Upper lobe of left lung (tissue), 6 donors: ENCODE data around the gene KIAA1217. TPM values are rescaled to one million over a fixed set of nuclear protein-coding genes. Genes with fewer than 3 reads are reported as not detected.

ENCODE experiments used
- ATAC-seq, 2 donors: fragments of 200-7000 bp; cut with Tn5 transposase; one replicate each; pipeline ENCODE4 v1.9.1; 2022; ENCODE audit warnings: mild to moderate bottlenecking in 2 of 2, moderate library complexity in 2 of 2; ENCODE audit not compliant: low FRiP score in 2 of 2
- DNase-seq, 2 donors: peaks; one replicate each; pipeline ENCODE4 v3.0.0-alpha.2; 2019 to 2020
- H3K27ac ChIP-seq, 4 donors: fragments of 200-600 bp; sonication (generic); one replicate each; pipeline ENCODE4 v1.5.1; 2016 to 2019
- H3K27me3 ChIP-seq, 4 donors: fragments of 200-600 bp; sonication (generic); one replicate each; pipeline ENCODE4 v1.5.1; 2017 to 2019
- H3K36me3 ChIP-seq, 4 donors: fragments of 200-600 bp; sonication (generic); one replicate each; pipeline ENCODE4 v1.5.1; 2016 to 2019
- H3K4me1 ChIP-seq, 4 donors: fragments of 200-600 bp; sonication (generic); one replicate each; pipeline ENCODE4 v1.5.1; 2018 to 2019
- H3K4me3 ChIP-seq, 4 donors: fragments of 200-600 bp; sonication (generic); one replicate each; pipeline ENCODE4 v1.5.1; 2017 to 2019; ENCODE audit warnings: mild to moderate bottlenecking in 2 of 4, moderate library complexity in 1 of 4
- H3K9me3 ChIP-seq, 4 donors: fragments of 200-600 bp; sonication (generic); one replicate each; pipeline ENCODE4 v1.5.1; 2018 to 2019
- CTCF ChIP-seq, 6 experiments: fragments of 450-650 bp in 4 of 6; fragments of 200-600 bp in 2 of 6; sonication (generic) in 2 of 6; IDR thresholded peaks; one replicate each; pipeline ENCODE4 v1.5.1; 2016 to 2019; ENCODE audit warnings: antibody characterized with exemption in 6 of 6
- EP300 ChIP-seq, 4 donors: sonication (generic); formaldehyde crosslinking; IDR thresholded peaks; one replicate each; pipeline ENCODE4 v1.5.1; 2017; ENCODE audit warnings: antibody characterized with exemption in 4 of 4, control low read depth in 2 of 4
- POLR2A ChIP-seq, 4 donors: fragments of 450-650 bp; IDR thresholded peaks; one replicate each; pipeline ENCODE4 v1.5.1; 2016 to 2017; ENCODE audit warnings: antibody characterized with exemption in 4 of 4, mild to moderate bottlenecking in 2 of 4
- POLR2AphosphoS5 ChIP-seq, 2 donors: sonication (generic); formaldehyde crosslinking; IDR thresholded peaks; one replicate each; pipeline ENCODE4 v1.5.1; 2017; ENCODE audit warnings: antibody characterized with exemption in 2 of 2
- whole genome bisulfite sequencing, 2 donors: methylation state at CpG; one replicate each; pipeline ENCODE4 v1.1.5; 2017 to 2018; 5-methylcytosine and 5-hydroxymethylcytosine counted together
- total RNA-seq, 6 donors: library from RNA; depleted of rRNA in 4 of 6; stranded (reverse); fragments of >200 nt in 4 of 6; gene quantifications; one replicate each; pipeline versions ENCODE4 v1.1.0 to v1.2.1, GENCODE V29; 2016 to 2021
- donor health status: DM: no; HTN: no; CAD: no; lungs with moderate emphysema.
- donor health status: DM: no; HTN: yes; CAD: no; lungs with severe emphysema.

Gene KIAA1217
- total RNA-seq, 6 donors from 2014 or later = 18.4 to 109 (median 41.0) TPM

DNA sequence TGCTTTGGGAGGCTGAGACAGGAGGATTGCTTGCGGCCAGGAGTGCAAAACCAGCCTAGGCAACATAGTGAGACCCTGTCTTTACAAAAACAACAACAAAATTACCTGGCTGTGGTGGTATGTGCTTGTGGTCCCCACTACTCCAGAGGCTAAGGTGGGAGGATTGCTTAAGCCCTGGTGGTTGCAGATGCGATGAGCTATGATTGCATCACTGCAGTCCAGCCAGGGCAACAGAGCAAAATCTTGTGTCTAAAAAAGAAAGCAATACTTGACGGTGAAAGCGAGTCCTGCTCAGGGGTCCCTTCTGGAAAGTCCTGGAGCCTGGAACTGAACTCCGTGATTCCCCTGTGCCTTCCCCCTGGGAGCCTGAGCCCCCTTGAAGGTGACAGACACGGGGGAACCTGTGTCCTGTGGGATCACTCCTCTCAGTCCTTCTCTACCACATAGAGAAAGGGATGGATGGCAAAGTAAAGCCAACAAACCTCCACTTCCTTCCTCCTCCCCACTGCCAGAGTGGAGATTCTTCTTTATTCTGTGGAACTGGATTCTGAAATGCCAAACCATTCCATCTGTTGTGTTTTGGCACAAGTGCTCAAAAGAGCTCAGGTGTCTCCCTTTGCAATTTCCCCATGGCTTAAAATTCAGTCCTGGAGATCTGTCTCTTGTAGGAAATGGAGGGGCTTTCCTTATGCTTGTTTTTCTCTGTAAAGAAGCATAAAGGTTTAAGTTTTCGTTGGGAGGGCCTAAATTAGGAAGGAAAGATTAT is 50.6 kb downstream of the KIAA1217 start:
- Histone ChIP-seq H3K9me3 (no peaks in the 10 kb centered on the region), H3K27ac (peak overlapping the region in 1 of 4 donors; percentile 23), H3K4me1 (peaks cover 0 to 13% (median 5%) of the 10 kb centered on the region in 4 donors), H3K36me3 (no peaks in the 10 kb centered on the region), H3K27me3 (no peaks in the 10 kb centered on the region), H3K4me3 (no peak overlapping the region)
- WGBS, 2 donors = 78 to 87% methylated on average over 5 to 7 of the region's 7 CpGs
- DNase-seq (no peak), ATAC-seq (no peak)
- TF ChIP-seq CTCF (IDR thresholded peaks at IDR 0.05) (no peak), EP300 (IDR thresholded peaks at IDR 0.05) (no peak), POLR2A (IDR thresholded peaks at IDR 0.05) (no peak), POLR2AphosphoS5 (IDR thresholded peaks at IDR 0.05) (no peak)

DNA sequence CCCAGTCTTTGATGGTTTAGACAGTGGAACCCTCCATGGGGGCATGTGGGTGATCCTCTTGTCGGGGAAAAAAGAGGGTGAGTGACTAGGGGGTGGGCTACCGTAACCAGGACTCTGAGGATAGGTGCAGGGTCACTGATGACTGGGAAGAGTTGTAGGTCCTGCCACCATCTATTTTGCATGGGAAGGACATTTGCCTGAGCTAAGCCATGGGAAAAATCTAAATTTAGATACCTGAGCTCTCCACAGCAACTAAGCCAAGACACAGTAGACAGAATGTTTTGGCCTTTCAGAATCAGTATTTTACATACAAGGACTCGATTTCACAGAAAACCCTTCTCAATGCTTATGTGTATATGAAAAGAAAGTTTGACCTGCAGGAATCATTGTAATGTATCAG is 52.7 kb downstream of the KIAA1217 start:
- Histone ChIP-seq H3K27me3 (no peaks in the 10 kb centered on the region), H3K36me3 (no peaks in the 10 kb centered on the region), H3K4me1 (peaks cover 0 to 16% (median 2%) of the 10 kb centered on the region in 4 donors), H3K27ac (peak overlapping the region in 2 of 4 donors; percentile 1 to 57), H3K4me3 (no peak overlapping the region), H3K9me3 (no peaks in the 10 kb centered on the region)
- DNase-seq (no peak), ATAC-seq (no peak)
- WGBS, 2 donors = 88 to 89% methylated on average over 3 of the region's 3 CpGs
- TF ChIP-seq EP300 (IDR thresholded peaks at IDR 0.05) (no peak), POLR2A (IDR thresholded peaks at IDR 0.05) (no peak), POLR2AphosphoS5 (IDR thresholded peaks at IDR 0.05) (no peak), CTCF (IDR thresholded peaks at IDR 0.05) (no peak)

DNA sequence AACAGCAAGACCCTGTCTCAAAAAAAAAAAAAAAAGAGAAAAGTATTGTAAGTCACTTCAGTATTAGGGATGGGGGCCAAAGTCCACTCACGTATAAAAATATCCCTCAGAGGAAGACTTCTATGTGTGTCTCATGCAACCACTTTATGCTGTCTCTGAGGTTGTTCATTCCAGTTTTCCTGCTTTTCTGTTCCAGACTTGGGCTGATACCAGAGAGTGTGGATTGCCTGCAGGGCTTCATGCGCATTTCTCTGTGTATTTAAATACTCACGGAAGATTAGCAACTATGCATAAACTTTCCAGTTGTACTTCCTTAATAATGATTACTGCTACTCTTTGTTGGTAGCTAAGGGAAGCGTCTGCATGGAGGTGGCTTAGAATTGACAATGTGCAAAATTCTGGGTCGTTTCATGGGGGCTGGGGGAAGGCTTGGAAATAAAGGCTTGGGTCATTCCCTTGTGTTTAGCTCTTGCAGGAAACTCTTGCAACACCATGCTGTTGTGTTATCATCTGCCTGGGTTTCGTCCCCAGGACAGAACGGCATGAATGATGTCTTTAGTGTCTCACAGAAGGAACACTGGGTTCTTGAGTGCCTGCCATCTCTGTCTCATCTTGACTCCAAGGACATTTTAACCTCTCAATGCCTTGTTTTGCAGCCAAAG is 54.1 kb downstream of the KIAA1217 start:
- Histone ChIP-seq H3K4me1 (peaks cover 0 to 16% (median 2%) of the 10 kb centered on the region in 4 donors), H3K27ac (peak overlapping the region in 2 of 4 donors; percentile 63 to 71), H3K9me3 (no peaks in the 10 kb centered on the region), H3K36me3 (no peaks in the 10 kb centered on the region), H3K27me3 (no peaks in the 10 kb centered on the region), H3K4me3 (no peak overlapping the region)
- ATAC-seq (peak in 1 of 2 donors; percentile 64), DNase-seq (no peak)
- WGBS, 2 donors = 53 to 55% methylated on average over 7 of the region's 7 CpGs
- TF ChIP-seq EP300 (IDR thresholded peaks at IDR 0.05) (peak in 2 of 4 donors; percentile 71 to 90), POLR2A (IDR thresholded peaks at IDR 0.05) (no peak), POLR2AphosphoS5 (IDR thresholded peaks at IDR 0.05) (peak in 1 of 2 donors; percentile 61), CTCF (IDR thresholded peaks at IDR 0.05) (no peak)

DNA sequence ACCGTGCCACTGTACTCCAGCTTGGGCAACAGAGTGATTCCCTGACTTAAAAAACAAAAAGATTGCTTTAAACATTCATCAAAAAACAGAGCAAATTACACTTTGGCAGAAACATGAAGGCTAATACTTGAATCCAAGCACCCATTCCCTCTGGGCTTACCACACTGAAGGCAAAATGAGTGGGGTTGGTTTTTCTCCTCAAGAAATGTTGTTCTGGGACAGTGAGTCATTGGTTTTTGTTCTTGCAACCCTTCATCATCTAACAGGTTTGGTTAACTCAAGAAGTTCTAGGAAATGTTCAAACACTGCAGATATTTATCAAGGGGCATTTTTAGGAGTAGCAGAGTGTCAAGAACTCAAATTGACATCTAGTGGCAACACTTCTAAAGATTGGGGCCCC is 60.5 kb downstream of the KIAA1217 start:
- 75 to 93% methylated on average over 1 of the region's 1 CpG for WGBS, 2 donors

More for the DNA sequence above, 60.5 kb downstream of the KIAA1217 start:
- Histone ChIP-seq H3K9me3 (no peaks in the 10 kb centered on the region), H3K36me3 (no peaks in the 10 kb centered on the region), H3K4me3 (no peak overlapping the region), H3K27ac (no peak overlapping the region), H3K4me1 (peaks cover 0 to 4% (median 0%) of the 10 kb centered on the region in 4 donors), H3K27me3 (no peaks in the 10 kb centered on the region)
- TF ChIP-seq POLR2AphosphoS5 (IDR thresholded peaks at IDR 0.05) (no peak), POLR2A (IDR thresholded peaks at IDR 0.05) (no peak), EP300 (IDR thresholded peaks at IDR 0.05) (no peak), CTCF (IDR thresholded peaks at IDR 0.05) (no peak)
- DNase-seq (no peak), ATAC-seq (no peak)
